HTR-8/SVneo (cell line): ENCODE results near the gene GPR137C.

ENCODE experiments used
- DNase-seq: peaks from one replicate; pipeline ENCODE4 v3.0.0; 2011; ENCODE audit warnings: low spot score, mixed read lengths; ENCODE audit not compliant: insufficient read length
- FAIRE-seq: peaks from 2 replicates; lab custom pipeline; 2011; peaks lifted over from hg19 to GRCh38; lab: Jason Lieb, UNC

Gene GPR137C

GRCh38 chr14:52660325-52660724 is 107.7 kb downstream of the GPR137C start:
- DNase-seq (no peak), FAIRE-seq (no peak)

DNA sequence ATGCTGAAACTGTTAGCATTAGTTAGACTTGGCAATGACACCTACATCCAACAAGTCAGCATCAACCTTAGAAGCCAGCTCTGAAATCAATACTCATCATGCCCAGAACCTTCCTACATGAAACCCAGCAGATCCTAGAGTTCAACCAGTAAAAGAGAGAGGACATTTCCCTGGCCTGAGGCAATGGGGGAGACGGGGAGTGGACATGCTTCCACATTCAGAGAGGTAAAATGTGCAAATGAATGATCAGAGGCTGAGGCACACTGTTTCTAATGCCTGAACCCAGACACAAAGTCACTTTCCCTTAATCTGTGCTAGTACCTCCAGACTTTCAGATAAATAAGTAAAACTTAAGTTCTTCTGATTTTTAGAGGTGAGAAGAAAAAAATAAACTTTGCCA is 108.2 kb downstream of the GPR137C start:
- peak; percentile 75 for FAIRE-seq
- DNase-seq, result no peak

DNA sequence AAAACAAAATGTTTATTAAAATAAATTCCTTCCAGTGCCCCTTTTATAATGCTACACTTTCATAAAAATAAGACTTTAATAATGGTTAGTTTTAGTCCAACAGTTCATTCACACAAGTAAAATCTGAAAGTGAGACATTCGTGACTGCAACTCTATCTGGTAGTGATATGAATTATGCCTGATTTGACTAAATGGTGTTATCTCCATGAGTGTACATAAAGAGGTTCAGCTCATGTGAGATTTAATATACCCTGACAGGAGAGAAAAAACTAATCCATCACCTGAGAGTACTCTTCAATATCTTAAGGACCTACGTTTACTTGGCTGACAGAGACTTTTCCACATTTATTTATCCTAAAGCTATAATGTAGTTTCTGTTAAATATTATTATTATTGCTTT is 108.7 kb downstream of the GPR137C start:
- FAIRE-seq, result peak; percentile 63

GRCh38 chr14:52663850-52664249 is 111.2 kb downstream of the GPR137C start:
- DNase-seq, result no peak

More for the DNA sequence above, 108.7 kb downstream of the GPR137C start:
- no peak for DNase-seq

DNA sequence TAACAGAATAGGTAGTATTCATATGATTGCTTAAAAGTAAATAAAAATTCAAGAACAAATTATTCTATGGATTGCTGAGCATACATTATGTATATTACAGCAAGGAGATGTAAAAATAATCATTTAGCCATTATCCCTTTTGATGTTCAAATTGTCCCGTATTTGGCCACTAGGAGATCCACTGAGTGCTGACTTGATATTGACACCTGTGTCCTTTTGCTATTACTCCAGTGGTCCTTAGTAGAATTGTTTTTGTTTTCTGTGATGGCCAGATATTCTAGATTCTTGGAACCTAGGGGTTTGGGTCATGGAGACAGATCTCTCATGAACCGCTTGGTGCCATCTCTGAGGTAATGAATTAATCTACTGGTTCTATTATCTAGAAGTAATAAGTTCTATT is 126.0 kb downstream of the GPR137C start:
- DNase-seq, result no peak
- no peak for FAIRE-seq

More at GRCh38 chr14:52663850-52664249, 111.2 kb downstream of the GPR137C start:
- FAIRE-seq, result no peak

DNA sequence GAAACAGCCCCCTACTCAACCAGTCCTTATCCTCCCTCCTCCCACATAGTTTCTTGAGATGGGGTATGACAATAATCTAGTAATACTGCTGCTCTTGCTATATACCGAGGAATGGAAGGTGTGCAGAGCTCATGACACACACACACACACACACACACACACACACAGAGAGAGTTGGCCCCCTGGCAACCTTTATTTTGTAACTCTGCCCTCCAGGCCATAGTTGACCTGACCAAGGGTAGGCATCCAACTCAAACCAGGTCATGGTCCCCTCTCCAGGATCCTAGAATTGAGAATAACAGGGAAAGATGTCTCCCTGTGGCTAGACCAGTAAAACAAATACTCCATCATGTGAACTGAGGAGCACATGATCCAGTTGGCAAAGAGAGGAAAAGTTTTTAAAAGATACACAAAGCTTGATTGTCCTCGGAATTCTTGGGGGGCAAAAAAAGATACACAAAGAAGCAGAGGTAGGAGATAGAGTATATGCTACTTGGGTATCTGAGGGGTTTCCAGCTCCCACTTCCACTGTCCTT is 131.4 kb downstream of the GPR137C start:
- FAIRE-seq (peak; percentile 72), DNase-seq (no peak)

- peak; percentile 72 for FAIRE-seq
These were observed 133.5 kb downstream of the GPR137C start for GRCh38 chr14:52686176-52686575.

More at GRCh38 chr14:52686176-52686575, 133.5 kb downstream of the GPR137C start:
- DNase-seq, result no peak
